Activated CD8-positive, alpha-beta T cell treated with anti-CD3 and anti-CD28 coated beads, Interleukin-2, amount 10 ng/mL, durations not matched to agents 7 days and 5 days (primary cell): ENCODE results near the gene GAL3ST2. TPM values are rescaled to one million over a fixed set of nuclear protein-coding genes. Genes with fewer than 3 reads are reported as not detected.
"Not testable (repeated sequence)": the region's sequence is repeated elsewhere in the genome, so short reads cannot be mapped to it uniquely, and the experiment has no call there.

Experiments
- ATAC-seq: fragments of 150-1000 bp; cut with Tn5 transposase; one replicate; pipeline ENCODE4 v1.10.0; 2021; ENCODE audit warnings: moderate library complexity
- CTCF ChIA-PET: fragments of 350-600 bp; sonication (Branson Sonifier 250); formaldehyde crosslinking; loops from one replicate; lab custom pipeline; 2021; ENCODE audit warnings: antibody characterized with exemption; lab: Charles Lee
- POLR2A ChIA-PET: fragments of 350-600 bp; sonication (Branson Sonifier 250); formaldehyde crosslinking; loops from one replicate; lab custom pipeline; 2021; ENCODE audit warnings: antibody characterized with exemption; lab: Charles Lee
- DNase-seq: peaks from one replicate; pipeline ENCODE4 v3.0.0-alpha.2; 2020
- H3K27ac Mint-ChIP-seq: one replicate; pipeline ENCODE4 v1.8.0; 2021; ENCODE audit warnings: mild to moderate bottlenecking, mixed read lengths
- H3K27me3 Mint-ChIP-seq: one replicate; pipeline ENCODE4 v1.8.0; 2021; ENCODE audit warnings: low read depth, mixed read lengths
- H3K36me3 Mint-ChIP-seq: one replicate; pipeline ENCODE4 v1.8.0; 2021; ENCODE audit warnings: low read depth, mixed read lengths
- H3K4me1 Mint-ChIP-seq: one replicate; pipeline ENCODE4 v1.8.0; 2021; ENCODE audit warnings: low read depth, mixed read lengths
- H3K4me3 Mint-ChIP-seq: one replicate; pipeline ENCODE4 v1.8.0; 2021; ENCODE audit warnings: mild to moderate bottlenecking, mixed read lengths
- H3K9me3 Mint-ChIP-seq: one replicate; pipeline ENCODE4 v1.8.0; 2022; ENCODE audit warnings: mixed read lengths; ENCODE audit not compliant: insufficient read depth
- total RNA-seq, 2 experiments: library from RNA; stranded (reverse); gene quantifications; one replicate each; pipeline ENCODE4 v1.2.3, GENCODE V29; 2021

Gene GAL3ST2
- total RNA-seq, 2 experiments from 2014 or later: 0.34 TPM

- Mint-ChIP-seq H3K9me3 (no peaks in the 10 kb centered on the region), H3K36me3 (no peaks in the 10 kb centered on the region), H3K4me3 (no peak overlapping the region), H3K27ac (peak overlapping the region; percentile 47), H3K4me1 (peaks cover 7% of the 10 kb centered on the region), H3K27me3 (no peaks in the 10 kb centered on the region)
- ATAC-seq: no peak
- DNase-seq: no peak
- CTCF ChIA-PET: no interaction called here
- POLR2A ChIA-PET: no interaction called here
Measured at GRCh38 chr2:241771286-241772062, 5.1 kb upstream of the GAL3ST2 start.

- peaks cover 7% of the 10 kb centered on the region for H3K4me1 Mint-ChIP-seq
- no peaks in the 10 kb centered on the region for H3K27me3 Mint-ChIP-seq
- peak overlapping the region; percentile 47 for H3K27ac Mint-ChIP-seq
- no peak for ATAC-seq
- POLR2A ChIA-PET: no interaction called here
- CTCF ChIA-PET: no interaction called here
- H3K36me3 Mint-ChIP-seq: no peaks in the 10 kb centered on the region
- DNase-seq: peak; percentile 62
- no peaks in the 10 kb centered on the region for H3K9me3 Mint-ChIP-seq
- H3K4me3 Mint-ChIP-seq: no peak overlapping the region
Measured at GRCh38 chr2:241772063-241772499, 4.5 kb upstream of the GAL3ST2 start.

GRCh38 chr2:241773511-241774418, 2.9 kb upstream of the GAL3ST2 start:
- DNase-seq: no peak

GRCh38 chr2:241774419-241775222, 2.0 kb upstream of the GAL3ST2 start:
- Mint-ChIP-seq H3K27ac (no peak overlapping the region), H3K36me3 (no peaks in the 10 kb centered on the region), H3K4me3 (no peak overlapping the region), H3K9me3 (no peaks in the 10 kb centered on the region), H3K27me3 (no peaks in the 10 kb centered on the region), H3K4me1 (peaks cover 7% of the 10 kb centered on the region)
- DNase-seq (no peak), ATAC-seq (no peak)
- CTCF ChIA-PET: no interaction called here
- POLR2A ChIA-PET: no interaction called here

More at GRCh38 chr2:241773511-241774418, 2.9 kb upstream of the GAL3ST2 start:
- H3K4me1 Mint-ChIP-seq: peaks cover 7% of the 10 kb centered on the region
- no peak overlapping the region for H3K4me3 Mint-ChIP-seq
- no peak overlapping the region for H3K27ac Mint-ChIP-seq
- ChIA-PET POLR2A (no interaction called here), CTCF (interaction anchor here (1.3 kb wide), 1 partner anchor 13 kb away, joined by 4 read pairs; no protein-coding TSS in a partner anchor)
- ATAC-seq: no peak
- no peaks in the 10 kb centered on the region for H3K9me3 Mint-ChIP-seq
- H3K27me3 Mint-ChIP-seq: no peaks in the 10 kb centered on the region
- H3K36me3 Mint-ChIP-seq: no peaks in the 10 kb centered on the region

- Mint-ChIP-seq H3K4me3 (no peak overlapping the region), H3K27me3 (no peaks in the 10 kb centered on the region), H3K27ac (no peak overlapping the region), H3K36me3 (no peaks in the 10 kb centered on the region), H3K4me1 (peaks cover 7% of the 10 kb centered on the region), H3K9me3 (no peaks in the 10 kb centered on the region)
- ATAC-seq (no peak), DNase-seq (no peak)
- CTCF ChIA-PET: interaction anchor here (1.0 kb wide), 1 partner anchor 12 kb away, joined by 4 read pairs; no protein-coding TSS in a partner anchor
- POLR2A ChIA-PET: no interaction called here
Measured at GRCh38 chr2:241775223-241776177, 1.1 kb upstream of the GAL3ST2 start.

GRCh38 chr2:241777170-241777685, 606 bp downstream of the GAL3ST2 start:
- ATAC-seq (no peak), DNase-seq (no peak)
- CTCF ChIA-PET: no interaction called here
- Mint-ChIP-seq H3K4me3 (no peak overlapping the region), H3K27me3 (peaks cover 2% of the 10 kb centered on the region), H3K4me1 (peaks cover 2% of the 10 kb centered on the region), H3K9me3 (peaks cover 7% of the 10 kb centered on the region), H3K36me3 (no peaks in the 10 kb centered on the region), H3K27ac (no peak overlapping the region)
- POLR2A ChIA-PET: no interaction called here

GRCh38 chr2:241777686-241778627, 1.3 kb downstream of the GAL3ST2 start:
- CTCF ChIA-PET: no interaction called here

GRCh38 chr2:241780939-241781569, 4.4 kb downstream of the GAL3ST2 start:
- H3K4me3 Mint-ChIP-seq: no peak overlapping the region
- ChIA-PET CTCF (interaction anchor here (0.8 kb wide), 1 partner anchor 27 kb away, joined by 3 read pairs; no protein-coding TSS in a partner anchor), POLR2A (no interaction called here)
- no peak overlapping the region for H3K27ac Mint-ChIP-seq
- peaks cover 10% of the 10 kb centered on the region for H3K9me3 Mint-ChIP-seq
- no peak for DNase-seq
- peaks cover 2% of the 10 kb centered on the region for H3K27me3 Mint-ChIP-seq
- no peaks in the 10 kb centered on the region for H3K4me1 Mint-ChIP-seq
- peaks cover 2% of the 10 kb centered on the region for H3K36me3 Mint-ChIP-seq
- ATAC-seq: no peak

More at GRCh38 chr2:241777686-241778627, 1.3 kb downstream of the GAL3ST2 start:
- H3K4me1 Mint-ChIP-seq: peaks cover 1% of the 10 kb centered on the region
- no peaks in the 10 kb centered on the region for H3K36me3 Mint-ChIP-seq
- peaks cover 10% of the 10 kb centered on the region for H3K9me3 Mint-ChIP-seq
- no peak overlapping the region for H3K27ac Mint-ChIP-seq
- peak; percentile 12 for DNase-seq
- peaks cover 2% of the 10 kb centered on the region for H3K27me3 Mint-ChIP-seq
- no peak for ATAC-seq
- H3K4me3 Mint-ChIP-seq: no peak overlapping the region
- POLR2A ChIA-PET: interaction anchor here (0.6 kb wide), 1 partner anchor 47 kb away, joined by 4 read pairs; no protein-coding TSS in a partner anchor

GRCh38 chr2:241782053-241782452, 5.4 kb downstream of the GAL3ST2 start:
- H3K4me3 Mint-ChIP-seq, H3K4me1 Mint-ChIP-seq, DNase-seq, H3K27ac Mint-ChIP-seq, CTCF ChIA-PET, H3K36me3 Mint-ChIP-seq, ATAC-seq, H3K27me3 Mint-ChIP-seq: not testable (repeated sequence)
- POLR2A ChIA-PET: interaction anchor here (1.2 kb wide), 1 partner anchor 9 kb away, joined by 3 read pairs; no protein-coding TSS in a partner anchor
- H3K9me3 Mint-ChIP-seq: peaks cover 10% of the 10 kb centered on the region
